HUES64 (cell line): ENCODE results near the gene RBM26.

ENCODE experiments used
- H3K27ac ChIP-seq: 2 replicates; pipeline ENCODE4 v1.7.0; 2013; ENCODE audit warnings: low read depth, low read length, inconsistent platforms
- H3K27me3 ChIP-seq: 2 replicates; pipeline ENCODE4 v1.6.1; 2013; ENCODE audit warnings: mild to moderate bottlenecking, low read length; ENCODE audit not compliant: insufficient read depth
- H3K36me3 ChIP-seq: 2 replicates; pipeline ENCODE4 v1.6.1; 2013; ENCODE audit warnings: mild to moderate bottlenecking, low read length; ENCODE audit not compliant: insufficient read depth
- H3K4me1 ChIP-seq: 2 replicates; pipeline ENCODE4 v1.6.1; 2013; ENCODE audit warnings: mild to moderate bottlenecking, low read length, moderate library complexity; ENCODE audit not compliant: insufficient read depth
- H3K4me3 ChIP-seq: 2 replicates; pipeline ENCODE4 v1.5.1; 2013; ENCODE audit warnings: mild to moderate bottlenecking, low read length, moderate library complexity
- H3K9ac ChIP-seq: 2 replicates; pipeline ENCODE4 v1.6.1; 2013; ENCODE audit warnings: mild to moderate bottlenecking, low read depth, low read length
- H3K9me3 ChIP-seq: 2 replicates; pipeline ENCODE4 v1.6.1; 2013; ENCODE audit warnings: low read depth, low read length; ENCODE audit not compliant: insufficient read depth
- WGBS: fragments of 150-250, 120-280 bp; methylation state at CpG from one replicate; pipeline ENCODE4 v1.1.7; 2013; ENCODE audit warnings: missing lambda C conversion rate; 5-methylcytosine and 5-hydroxymethylcytosine counted together

Gene RBM26

GRCh38 chr13:79423340-79423739 is 17.3 kb upstream of the RBM26 start:
- Histone ChIP-seq H3K36me3 (no peaks in the 10 kb centered on the region), H3K4me1 (no peaks in the 10 kb centered on the region), H3K27ac (no peak overlapping the region), H3K9me3 (no peaks in the 10 kb centered on the region), H3K9ac (no peak overlapping the region), H3K27me3 (no peaks in the 10 kb centered on the region), H3K4me3 (no peak overlapping the region)
- 91% methylated on average over 4 of the region's 4 CpGs for WGBS

- 91% methylated on average over 1 of the region's 1 CpG for WGBS
- Histone ChIP-seq H3K4me3 (no peak overlapping the region), H3K4me1 (no peaks in the 10 kb centered on the region), H3K9ac (no peak overlapping the region), H3K9me3 (no peaks in the 10 kb centered on the region), H3K36me3 (no peaks in the 10 kb centered on the region), H3K27me3 (no peaks in the 10 kb centered on the region), H3K27ac (no peak overlapping the region)
Measured at GRCh38 chr13:79419365-79419764, 13.3 kb upstream of the RBM26 start.

GRCh38 chr13:79417741-79418140 is 11.7 kb upstream of the RBM26 start:
- no peak overlapping the region for H3K4me3 ChIP-seq
- no peak overlapping the region for H3K9ac ChIP-seq
- no peaks in the 10 kb centered on the region for H3K4me1 ChIP-seq
- H3K27ac ChIP-seq: no peak overlapping the region
- no peaks in the 10 kb centered on the region for H3K9me3 ChIP-seq
- H3K36me3 ChIP-seq: no peaks in the 10 kb centered on the region
- no peaks in the 10 kb centered on the region for H3K27me3 ChIP-seq

- no peak overlapping the region for H3K9ac ChIP-seq
- no peaks in the 10 kb centered on the region for H3K36me3 ChIP-seq
- no peak overlapping the region for H3K27ac ChIP-seq
- H3K4me1 ChIP-seq: no peaks in the 10 kb centered on the region
- no peaks in the 10 kb centered on the region for H3K9me3 ChIP-seq
- no peaks in the 10 kb centered on the region for H3K27me3 ChIP-seq
- no peak overlapping the region for H3K4me3 ChIP-seq
- 93% methylated on average over 2 of the region's 3 CpGs for WGBS
Measured at GRCh38 chr13:79413521-79413920, 7.5 kb upstream of the RBM26 start.

GRCh38 chr13:79409828-79410227 is 3.8 kb upstream of the RBM26 start:
- Histone ChIP-seq H3K4me1 (peaks cover 11% of the 10 kb centered on the region), H3K27ac (no peak overlapping the region), H3K9ac (no peak overlapping the region), H3K36me3 (no peaks in the 10 kb centered on the region), H3K4me3 (no peak overlapping the region), H3K9me3 (no peaks in the 10 kb centered on the region), H3K27me3 (no peaks in the 10 kb centered on the region)
- 70% methylated on average over 4 of the region's 4 CpGs for WGBS

GRCh38 chr13:79407349-79407979 is 1.4 kb upstream of the RBM26 start:
- no peaks in the 10 kb centered on the region for H3K27me3 ChIP-seq
- H3K9me3 ChIP-seq: no peaks in the 10 kb centered on the region
- H3K27ac ChIP-seq: no peak overlapping the region
- peak overlapping the region; percentile 92; the same call in 1 of the 2 replicates for H3K9ac ChIP-seq
- peaks cover 34% of the 10 kb centered on the region for H3K4me1 ChIP-seq
- WGBS: 95% methylated on average over 2 of the region's 4 CpGs
- no peaks in the 10 kb centered on the region; the same call in 1 of the 2 replicates for H3K36me3 ChIP-seq
- peak overlapping the region; percentile 90 for H3K4me3 ChIP-seq

GRCh38 chr13:79406597-79406908 is 498 bp upstream of the RBM26 start:
- peak overlapping the region; percentile 97 for H3K27ac ChIP-seq
- WGBS: 0% methylated on average over 2 of the region's 4 CpGs
- peak overlapping the region; percentile 92 for H3K9ac ChIP-seq
- no peaks in the 10 kb centered on the region for H3K9me3 ChIP-seq
- peak overlapping the region; percentile 90 for H3K4me3 ChIP-seq
- peaks cover 6% of the 10 kb centered on the region; the same call in 1 of the 2 replicates for H3K36me3 ChIP-seq
- H3K4me1 ChIP-seq: peaks cover 43% of the 10 kb centered on the region
- H3K27me3 ChIP-seq: no peaks in the 10 kb centered on the region

GRCh38 chr13:79405501-79405830 is 589 bp downstream of the RBM26 start:
- under 1% methylated on average over 19 of the region's 19 CpGs for WGBS
- H3K27ac ChIP-seq: peak overlapping the region; percentile 97

GRCh38 chr13:79404985-79405384 is 1.1 kb downstream of the RBM26 start:
- peaks cover 58% of the 10 kb centered on the region for H3K4me1 ChIP-seq
- H3K9ac ChIP-seq: peak overlapping the region; percentile 92
- H3K27me3 ChIP-seq: no peaks in the 10 kb centered on the region
- peak overlapping the region; percentile 97 for H3K27ac ChIP-seq
- H3K4me3 ChIP-seq: peak overlapping the region; percentile 90
- peaks cover 15% of the 10 kb centered on the region for H3K36me3 ChIP-seq
- WGBS: under 1% methylated on average over 8 of the region's 10 CpGs
- no peaks in the 10 kb centered on the region for H3K9me3 ChIP-seq

More at GRCh38 chr13:79405501-79405830, 589 bp downstream of the RBM26 start:
- Histone ChIP-seq H3K36me3 (peaks cover 10% of the 10 kb centered on the region), H3K4me1 (peaks cover 53% of the 10 kb centered on the region), H3K9ac (peak overlapping the region; percentile 92), H3K9me3 (no peaks in the 10 kb centered on the region), H3K4me3 (peak overlapping the region; percentile 90), H3K27me3 (no peaks in the 10 kb centered on the region)

GRCh38 chr13:79404361-79404760 is 1.7 kb downstream of the RBM26 start:
- peaks cover 64% of the 10 kb centered on the region for H3K4me1 ChIP-seq
- H3K27me3 ChIP-seq: no peaks in the 10 kb centered on the region
- H3K9ac ChIP-seq: peak overlapping the region; percentile 92
- H3K4me3 ChIP-seq: peak overlapping the region; percentile 90
- H3K9me3 ChIP-seq: no peaks in the 10 kb centered on the region
- H3K27ac ChIP-seq: no peak overlapping the region
- 36% methylated on average over 1 of the region's 1 CpG for WGBS
- peaks cover 21% of the 10 kb centered on the region for H3K36me3 ChIP-seq

GRCh38 chr13:79403113-79403512 is 2.9 kb downstream of the RBM26 start:
- Histone ChIP-seq H3K9ac (0 out of 2 replicates have a peak overlapping the region, but pooled peaks have one; percentile 10), H3K36me3 (peaks cover 33% of the 10 kb centered on the region), H3K27ac (no peak overlapping the region), H3K9me3 (no peaks in the 10 kb centered on the region), H3K4me3 (peak overlapping the region; percentile 90), H3K27me3 (no peaks in the 10 kb centered on the region), H3K4me1 (peaks cover 68% of the 10 kb centered on the region)
- WGBS: 61% methylated on average over 2 of the region's 4 CpGs

GRCh38 chr13:79402679-79403078 is 3.4 kb downstream of the RBM26 start:
- H3K27me3 ChIP-seq: no peaks in the 10 kb centered on the region
- WGBS: 94% methylated on average over 1 of the region's 2 CpGs
- peak overlapping the region; percentile 90 for H3K4me3 ChIP-seq
- peaks cover 37% of the 10 kb centered on the region for H3K36me3 ChIP-seq
- no peaks in the 10 kb centered on the region for H3K9me3 ChIP-seq
- peaks cover 67% of the 10 kb centered on the region for H3K4me1 ChIP-seq
- H3K9ac ChIP-seq: 0 out of 2 replicates have a peak overlapping the region, but pooled peaks have one; percentile 10
- no peak overlapping the region for H3K27ac ChIP-seq
